HepG2 (cell line): ENCODE measurements around the gene RFTN1.

ENCODE experiments used
- CTCF ChIP-seq: sonication (generic); formaldehyde crosslinking; IDR thresholded peaks from 2 replicates; pipeline ENCODE4 v1.5.0; 2020; ENCODE audit warnings: mild to moderate bottlenecking, missing genetic modification reagents, moderate library complexity
- EZH2 ChIP-seq: conservative IDR thresholded peaks from 2 replicates; pipeline ENCODE4 v1.6.1; 2012; ENCODE audit warnings: mild to moderate bottlenecking, low read depth, low read length, moderate library complexity
- FOSL2 ChIP-seq: sonication (generic); formaldehyde crosslinking; IDR thresholded peaks from 2 replicates; pipeline ENCODE4 v1.4.0; 2020; ENCODE audit warnings: missing genetic modification reagents
- SP140L ChIP-seq: sonication (generic); formaldehyde crosslinking; IDR thresholded peaks from 2 replicates; pipeline ENCODE4 v1.4.0; 2020; ENCODE audit warnings: missing genetic modification reagents, borderline replicate concordance
- ZBTB40 ChIP-seq, 2 experiments: fragments of 450-650 bp in 1 of 2; sonication (generic) in 1 of 2; formaldehyde crosslinking in 1 of 2; IDR thresholded peaks; 2 replicates each; pipeline versions ENCODE4 v1.6.1 to v1.8.0; 2016 to 2022; ENCODE audit warnings: antibody characterized with exemption in 1 of 2, mild to moderate bottlenecking in 1 of 2, missing genetic modification reagents in 1 of 2
- ZNF775 ChIP-seq: sonication (generic); formaldehyde crosslinking; IDR thresholded peaks from 2 replicates; pipeline ENCODE4 v1.4.0; 2020; ENCODE audit warnings: missing genetic modification reagents, mild to moderate bottlenecking, moderate library complexity, borderline replicate concordance
- TF ChIP-seq, protein P1 (sequence below), 2 experiments: sonication (generic) in 1 of 2; formaldehyde crosslinking in 1 of 2; IDR thresholded peaks; 2 replicates each; pipeline versions ENCODE4 v1.5.1 to v1.6.1; 2011 to 2020; ENCODE audit warnings: borderline replicate concordance in 1 of 2, low read depth in 1 of 2, low read length in 1 of 2, mild to moderate bottlenecking in 1 of 2, missing genetic modification reagents in 1 of 2, moderate library complexity in 1 of 2

DNA sequence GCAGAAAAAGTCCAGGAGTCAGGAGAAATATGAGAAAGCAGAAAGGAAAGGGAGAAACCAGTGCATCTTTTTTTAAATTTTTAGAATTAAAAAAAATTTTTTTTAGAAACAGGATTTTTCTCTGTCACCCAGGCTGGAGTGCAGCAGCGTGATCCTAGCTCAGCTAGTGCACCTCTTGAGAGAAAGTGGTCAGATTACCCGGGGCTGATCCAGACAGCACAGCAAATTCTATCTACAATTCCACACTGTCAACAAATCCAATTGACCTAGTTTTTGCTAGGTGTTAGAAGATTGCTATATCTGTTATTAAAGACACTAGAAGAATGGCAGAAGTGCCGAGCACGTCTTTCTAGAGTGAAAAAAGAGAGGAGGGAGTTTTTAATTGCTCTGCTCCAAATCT, 117.3 kb downstream of the RFTN1 start:
- TF ChIP-seq ZNF775 (no peak), EZH2 (no peak), FOSL2 (no peak), SP140L (CRISPR knock-in tag) (no peak), ZBTB40 (IDR thresholded peaks at IDR 0.05) (no peak), ZBTB40 (CRISPR knock-in tag; IDR thresholded peaks at IDR 0.05) (no peak), CTCF (CRISPR knock-in tag) (no peak)
- TF ChIP-seq, protein P1, sequence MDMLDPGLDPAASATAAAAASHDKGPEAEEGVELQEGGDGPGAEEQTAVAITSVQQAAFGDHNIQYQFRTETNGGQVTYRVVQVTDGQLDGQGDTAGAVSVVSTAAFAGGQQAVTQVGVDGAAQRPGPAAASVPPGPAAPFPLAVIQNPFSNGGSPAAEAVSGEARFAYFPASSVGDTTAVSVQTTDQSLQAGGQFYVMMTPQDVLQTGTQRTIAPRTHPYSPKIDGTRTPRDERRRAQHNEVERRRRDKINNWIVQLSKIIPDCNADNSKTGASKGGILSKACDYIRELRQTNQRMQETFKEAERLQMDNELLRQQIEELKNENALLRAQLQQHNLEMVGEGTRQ (IDR thresholded peaks at IDR 0.05; ENCODE audit: low read depth, low read length): no peak
- TF ChIP-seq, protein P1 (CRISPR knock-in tag; IDR thresholded peaks at IDR 0.05; ENCODE audit: borderline replicate concordance): no peak
